CD4-positive, alpha-beta T cell (primary cell): ENCODE data around the gene DSC3. TPM values are rescaled to one million over a fixed set of nuclear protein-coding genes. Genes with fewer than 3 reads are reported as not detected.

Experiments used
- ATAC-seq: fragments of 200-7000 bp; cut with Tn5 transposase; one replicate; pipeline ENCODE4 v1.10.0; 2022; ENCODE audit warnings: mild to moderate bottlenecking; ENCODE audit not compliant: poor library complexity
- CTCF ChIA-PET: fragments of 350-600 bp; sonication (Branson Sonifier 250); formaldehyde crosslinking; loops from one replicate; lab custom pipeline; 2021; ENCODE audit warnings: antibody characterized with exemption, inconsistent platforms; lab: Charles Lee
- POLR2A ChIA-PET: fragments of 350-600 bp; sonication (Branson Sonifier 250); formaldehyde crosslinking; loops from one replicate; lab custom pipeline; 2021; ENCODE audit warnings: antibody characterized with exemption, inconsistent platforms; lab: Charles Lee
- DNase-seq, 14 experiments: peaks; one replicate each; pipeline ENCODE4 v3.0.0-alpha.2; 2013 to 2020; ENCODE audit warnings: mixed read lengths in 2 of 14
- H3K27ac ChIP-seq, 2 donors: one replicate each; pipeline versions ENCODE4 v1.5.1 to v1.7.0; 2013; ENCODE audit warnings: low read length in 2 of 2, low read depth in 1 of 2, mild to moderate bottlenecking in 1 of 2
- H3K27me3 ChIP-seq, 2 experiments: 1 replicate in 1 of 2; 2 replicates in 1 of 2; pipeline versions ENCODE4 v1.6.1 to v1.7.0; 2013; ENCODE audit warnings: low read length in 2 of 2, control low read depth in 1 of 2, mild to moderate bottlenecking in 1 of 2, moderate library complexity in 1 of 2; ENCODE audit not compliant: insufficient read depth in 2 of 2, control insufficient read depth in 1 of 2
- H3K36me3 ChIP-seq: one replicate; pipeline ENCODE4 v1.6.1; 2013; ENCODE audit warnings: low read length, control low read depth; ENCODE audit not compliant: insufficient read depth
- H3K4me1 ChIP-seq: one replicate; pipeline ENCODE4 v1.6.1; 2013; ENCODE audit warnings: low read length, control low read depth; ENCODE audit not compliant: insufficient read depth
- H3K4me3 ChIP-seq: one replicate; pipeline ENCODE4 v1.5.1; 2013; ENCODE audit warnings: mild to moderate bottlenecking, low read length, moderate library complexity
- H3K9me3 ChIP-seq, 2 experiments: 1 replicate in 1 of 2; 2 replicates in 1 of 2; pipeline versions ENCODE4 v1.6.1 to v1.7.0; 2013; ENCODE audit warnings: low read length in 2 of 2, mild to moderate bottlenecking in 2 of 2, control low read depth in 1 of 2, moderate library complexity in 1 of 2; ENCODE audit not compliant: control insufficient read depth in 1 of 2, insufficient read depth in 1 of 2
- H3K27ac Mint-ChIP-seq: one replicate; pipeline ENCODE4 v1.8.0; 2020; ENCODE audit warnings: mixed read lengths
- H3K27me3 Mint-ChIP-seq: one replicate; pipeline ENCODE4 v1.8.0; 2021; ENCODE audit warnings: mixed read lengths
- H3K36me3 Mint-ChIP-seq: one replicate; pipeline ENCODE4 v1.8.0; 2021; ENCODE audit warnings: low read depth, mixed read lengths
- H3K4me1 Mint-ChIP-seq: one replicate; pipeline ENCODE4 v1.8.0; 2021; ENCODE audit warnings: low read depth, mixed read lengths
- H3K4me3 Mint-ChIP-seq: one replicate; pipeline ENCODE4 v1.8.0; 2020; ENCODE audit warnings: mild to moderate bottlenecking, mixed read lengths
- H3K9me3 Mint-ChIP-seq: one replicate; pipeline ENCODE4 v1.8.0; 2020; ENCODE audit warnings: mixed read lengths
- intact Hi-C, 2 experiments: fragments of 100-400 bp; cut with DNase I in 1 of 2; cut with micrococcal nuclease in 1 of 2; formaldehyde crosslinking; loops; one replicate each; pipeline versions ENCODE4 v1.15.1 to v1.9.0; 2023 to 2025; cut with DNase I, micrococcal nuclease
- total RNA-seq, 174 experiments: library from RNA in 2 of 174; stranded (reverse) in 2 of 174; gene quantifications; one replicate each; pipeline ENCODE4 v1.2.3 and lab custom pipeline; 2021 to 2026
- TF ChIP-seq, protein P1 (sequence below): fragments of 200-600 bp; IDR thresholded peaks from one replicate; pipeline ENCODE4 v1.8.0; 2022; ENCODE audit warnings: antibody characterized with exemption, mild to moderate bottlenecking

The DSC3 gene
- total RNA-seq, 2 experiments from 2014 or later = not detected

DNA sequence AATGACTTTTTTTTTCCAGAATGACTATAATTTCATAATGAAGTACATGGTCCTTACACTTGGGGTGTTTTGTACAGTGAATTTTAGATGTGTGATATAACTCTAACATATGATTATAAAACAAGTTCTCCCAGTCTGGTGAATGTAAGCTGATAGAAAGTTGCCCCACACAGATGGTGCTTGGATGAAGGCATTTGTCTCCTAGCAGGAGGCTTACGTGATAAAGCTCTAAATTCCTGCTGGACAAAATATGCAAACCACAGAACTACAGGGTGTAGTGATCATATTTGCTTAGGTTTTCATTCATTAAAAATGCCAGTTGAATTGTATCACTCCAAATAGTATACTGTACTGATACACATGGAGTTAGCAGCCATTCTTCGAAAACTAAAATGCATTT is 85.5 kb downstream of the DSC3 start:
- intact Hi-C loops = no loop called here
- CTCF ChIA-PET = no interaction called here
- no peaks in the 10 kb centered on the region for H3K4me1 Mint-ChIP-seq

GRCh38 chr18:30954262-30954661 is 88.3 kb downstream of the DSC3 start:
- intact Hi-C loops = no loop called here
- Histone ChIP-seq H3K27me3 (no peaks in the 10 kb centered on the region), H3K36me3 (no peaks in the 10 kb centered on the region), H3K27ac (no peak overlapping the region), H3K9me3 (peaks cover 0 to 5% of the 10 kb centered on the region in 2 experiments), H3K4me1 (no peaks in the 10 kb centered on the region), H3K4me3 (no peak overlapping the region)
- DNase-seq (no peak), ATAC-seq (no peak)
- POLR2A ChIA-PET = no interaction called here
- TF ChIP-seq, protein P1, sequence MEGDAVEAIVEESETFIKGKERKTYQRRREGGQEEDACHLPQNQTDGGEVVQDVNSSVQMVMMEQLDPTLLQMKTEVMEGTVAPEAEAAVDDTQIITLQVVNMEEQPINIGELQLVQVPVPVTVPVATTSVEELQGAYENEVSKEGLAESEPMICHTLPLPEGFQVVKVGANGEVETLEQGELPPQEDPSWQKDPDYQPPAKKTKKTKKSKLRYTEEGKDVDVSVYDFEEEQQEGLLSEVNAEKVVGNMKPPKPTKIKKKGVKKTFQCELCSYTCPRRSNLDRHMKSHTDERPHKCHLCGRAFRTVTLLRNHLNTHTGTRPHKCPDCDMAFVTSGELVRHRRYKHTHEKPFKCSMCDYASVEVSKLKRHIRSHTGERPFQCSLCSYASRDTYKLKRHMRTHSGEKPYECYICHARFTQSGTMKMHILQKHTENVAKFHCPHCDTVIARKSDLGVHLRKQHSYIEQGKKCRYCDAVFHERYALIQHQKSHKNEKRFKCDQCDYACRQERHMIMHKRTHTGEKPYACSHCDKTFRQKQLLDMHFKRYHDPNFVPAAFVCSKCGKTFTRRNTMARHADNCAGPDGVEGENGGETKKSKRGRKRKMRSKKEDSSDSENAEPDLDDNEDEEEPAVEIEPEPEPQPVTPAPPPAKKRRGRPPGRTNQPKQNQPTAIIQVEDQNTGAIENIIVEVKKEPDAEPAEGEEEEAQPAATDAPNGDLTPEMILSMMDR = no peak
- Mint-ChIP-seq H3K4me3 (no peak overlapping the region), H3K9me3 (peaks cover 5% of the 10 kb centered on the region), H3K27ac (no peak overlapping the region), H3K4me1 (no peaks in the 10 kb centered on the region), H3K27me3 (no peaks in the 10 kb centered on the region), H3K36me3 (no peaks in the 10 kb centered on the region)
- CTCF ChIA-PET = no interaction called here

More for the DNA sequence above, 85.5 kb downstream of the DSC3 start:
- POLR2A ChIA-PET = no interaction called here
- no peak overlapping the region for H3K27ac ChIP-seq
- DNase-seq (no peak), ATAC-seq (no peak)
- peaks cover 0 to 5% of the 10 kb centered on the region in 2 experiments for H3K9me3 ChIP-seq
- Mint-ChIP-seq H3K27me3 (no peaks in the 10 kb centered on the region), H3K36me3 (no peaks in the 10 kb centered on the region), H3K27ac (no peak overlapping the region), H3K9me3 (no peaks in the 10 kb centered on the region), H3K4me3 (no peak overlapping the region)
- TF ChIP-seq, protein P1 = no peak
- H3K4me3 ChIP-seq = no peak overlapping the region
- H3K36me3 ChIP-seq = no peaks in the 10 kb centered on the region
- no peaks in the 10 kb centered on the region for H3K27me3 ChIP-seq
- no peaks in the 10 kb centered on the region for H3K4me1 ChIP-seq

DNA sequence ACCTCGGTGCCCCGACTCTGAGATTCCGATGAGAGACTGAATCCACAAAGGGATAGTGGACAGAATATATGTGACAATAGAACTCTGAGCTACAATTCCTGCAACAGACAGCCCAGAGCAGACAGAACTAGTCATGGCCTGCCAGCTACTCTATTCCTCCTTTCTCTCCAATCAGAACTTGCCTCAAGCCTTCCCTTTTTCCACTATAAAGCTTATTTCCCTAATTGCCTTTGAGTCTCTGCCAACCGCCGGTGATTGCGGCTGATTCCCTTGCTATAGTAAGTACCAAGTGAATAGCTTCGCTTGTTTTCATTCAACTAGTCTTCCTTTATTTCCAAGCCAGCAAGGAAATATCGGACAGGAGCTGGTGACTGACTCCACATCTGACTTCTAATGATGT is 96.8 kb downstream of the DSC3 start:
- no peaks in the 10 kb centered on the region for H3K27me3 ChIP-seq
- ATAC-seq = no peak
- no peak overlapping the region for H3K27ac ChIP-seq
- Mint-ChIP-seq H3K4me1 (no peaks in the 10 kb centered on the region), H3K9me3 (peaks cover 12% of the 10 kb centered on the region), H3K27me3 (no peaks in the 10 kb centered on the region), H3K27ac (no peak overlapping the region), H3K36me3 (no peaks in the 10 kb centered on the region), H3K4me3 (no peak overlapping the region)
- H3K36me3 ChIP-seq = no peaks in the 10 kb centered on the region
- TF ChIP-seq, protein P1 = no peak
- CTCF ChIA-PET = no interaction called here
- DNase-seq = no peak
- POLR2A ChIA-PET = no interaction called here
- H3K4me3 ChIP-seq = no peak overlapping the region
- H3K4me1 ChIP-seq = no peaks in the 10 kb centered on the region
- intact Hi-C loops = no loop called here
- H3K9me3 ChIP-seq = peaks cover 6 to 8% of the 10 kb centered on the region in 2 experiments
